Mesenchymal stem cell (in vitro differentiated cells and primary cell): Measurements from ENCODE around the gene NTRK2.
A peak's percentile ranks its signal among the peaks of the same experiment; 100 is the strongest.

Source experiments
- DNase-seq: peaks from one replicate; pipeline ENCODE4 v3.0.0-alpha.2; 2013
- H2AFZ ChIP-seq: one replicate; pipeline ENCODE4 v1.6.1; 2013; ENCODE audit warnings: low read depth, mild to moderate bottlenecking, control low read depth, inconsistent platforms, low read length, moderate library complexity
- H2AK5ac ChIP-seq: 2 replicates; pipeline ENCODE4 v1.6.1; 2013; ENCODE audit warnings: low read length, moderate library complexity, mild to moderate bottlenecking, inconsistent platforms; ENCODE audit not compliant: severe bottlenecking
- H2BK120ac ChIP-seq: one replicate; pipeline ENCODE4 v1.6.1; 2013; ENCODE audit warnings: low read depth, mild to moderate bottlenecking, inconsistent platforms, low read length, moderate library complexity
- H2BK12ac ChIP-seq, 2 experiments: one replicate each; pipeline ENCODE4 v1.6.1; 2013; ENCODE audit warnings: inconsistent platforms in 2 of 2, low read length in 2 of 2, mild to moderate bottlenecking in 2 of 2, moderate library complexity in 2 of 2, control low read depth in 1 of 2
- H2BK15ac ChIP-seq: one replicate; pipeline ENCODE4 v1.6.1; 2013; ENCODE audit warnings: mild to moderate bottlenecking, low read depth, inconsistent platforms; ENCODE audit not compliant: poor library complexity, severe bottlenecking
- H2BK5ac ChIP-seq: 2 replicates; pipeline ENCODE4 v1.6.1; 2013; ENCODE audit warnings: low read depth, mild to moderate bottlenecking, low read length, control low read depth, inconsistent platforms; ENCODE audit not compliant: poor library complexity, severe bottlenecking
- H3K14ac ChIP-seq, 2 experiments: one replicate each; pipeline ENCODE4 v1.6.1; 2013; ENCODE audit warnings: inconsistent platforms in 2 of 2, low read length in 2 of 2, control low read depth in 1 of 2, mild to moderate bottlenecking in 1 of 2, moderate library complexity in 1 of 2
- H3K18ac ChIP-seq, 2 experiments: one replicate each; pipeline ENCODE4 v1.6.1; 2013; ENCODE audit warnings: inconsistent platforms in 2 of 2, low read length in 2 of 2, control low read depth in 1 of 2, low read depth in 1 of 2, mild to moderate bottlenecking in 1 of 2
- H3K23ac ChIP-seq, 2 experiments: one replicate each; pipeline ENCODE4 v1.6.1; 2013; ENCODE audit warnings: inconsistent platforms in 2 of 2, low read length in 2 of 2, mild to moderate bottlenecking in 2 of 2, moderate library complexity in 2 of 2, control low read depth in 1 of 2
- H3K27ac ChIP-seq: 2 replicates; pipeline ENCODE4 v1.5.1; 2013; ENCODE audit warnings: mild to moderate bottlenecking, moderate library complexity, low read length, control low read depth, inconsistent platforms; ENCODE audit not compliant: poor library complexity, severe bottlenecking
- H3K27me3 ChIP-seq, 2 experiments: 2 replicates each; pipeline versions ENCODE4 v1.6.1 to v1.7.0; 2013; ENCODE audit warnings: low read length in 2 of 2, mild to moderate bottlenecking in 2 of 2, moderate library complexity in 2 of 2, control low read depth in 1 of 2, inconsistent platforms in 1 of 2; ENCODE audit not compliant: control insufficient read depth in 1 of 2, insufficient read depth in 1 of 2
- H3K36me3 ChIP-seq, 2 experiments: 2 replicates each; pipeline versions ENCODE4 v1.6.1 to v1.7.0; 2013; ENCODE audit warnings: low read length in 2 of 2, control low read depth in 1 of 2, inconsistent platforms in 1 of 2, low read depth in 1 of 2, mild to moderate bottlenecking in 1 of 2; ENCODE audit not compliant: insufficient read depth in 2 of 2, control insufficient read depth in 1 of 2
- H3K4ac ChIP-seq, 2 experiments: one replicate each; pipeline ENCODE4 v1.6.1; 2013; ENCODE audit warnings: inconsistent platforms in 2 of 2, low read length in 2 of 2, mild to moderate bottlenecking in 2 of 2, moderate library complexity in 2 of 2, control low read depth in 1 of 2, low read depth in 1 of 2
- H3K4me1 ChIP-seq: 2 replicates; pipeline ENCODE4 v1.6.1; 2013; ENCODE audit warnings: low read depth, low read length, control low read depth; ENCODE audit not compliant: control insufficient read depth, insufficient read depth
- H3K4me2 ChIP-seq: 2 replicates; pipeline ENCODE4 v1.6.1; 2013; ENCODE audit warnings: low read length, mild to moderate bottlenecking, inconsistent platforms; ENCODE audit not compliant: poor library complexity, severe bottlenecking
- H3K4me3 ChIP-seq, 2 experiments: 2 replicates each; pipeline versions ENCODE4 v1.5.1 to v1.7.0; 2013; ENCODE audit warnings: low read length in 2 of 2, mild to moderate bottlenecking in 2 of 2, control low read depth in 1 of 2, low read depth in 1 of 2; ENCODE audit not compliant: insufficient read depth in 1 of 2
- H3K79me1 ChIP-seq: replicated peaks from 2 replicates; pipeline ENCODE4 v1.6.1; 2013; ENCODE audit warnings: mild to moderate bottlenecking, control low read depth, low read length, inconsistent platforms; ENCODE audit not compliant: poor library complexity, severe bottlenecking
- H3K9ac ChIP-seq: 2 replicates; pipeline ENCODE4 v1.7.0; 2013; ENCODE audit warnings: mild to moderate bottlenecking, low read length, moderate library complexity
- H3K9me3 ChIP-seq: 2 replicates; pipeline ENCODE4 v1.7.0; 2013; ENCODE audit warnings: mild to moderate bottlenecking, low read length; ENCODE audit not compliant: control insufficient read depth
- H4K8ac ChIP-seq: one replicate; pipeline ENCODE4 v1.6.1; 2013; ENCODE audit warnings: inconsistent platforms, mild to moderate bottlenecking, low read length, moderate library complexity
- H4K91ac ChIP-seq: one replicate; pipeline ENCODE4 v1.6.1; 2013; ENCODE audit warnings: mild to moderate bottlenecking, low read length, inconsistent platforms
- WGBS: methylation state at CpG from one replicate; pipeline ENCODE4 v1.1.7; 2013; ENCODE audit warnings: mixed read lengths; 5-methylcytosine and 5-hydroxymethylcytosine counted together

NTRK2 gene

DNA sequence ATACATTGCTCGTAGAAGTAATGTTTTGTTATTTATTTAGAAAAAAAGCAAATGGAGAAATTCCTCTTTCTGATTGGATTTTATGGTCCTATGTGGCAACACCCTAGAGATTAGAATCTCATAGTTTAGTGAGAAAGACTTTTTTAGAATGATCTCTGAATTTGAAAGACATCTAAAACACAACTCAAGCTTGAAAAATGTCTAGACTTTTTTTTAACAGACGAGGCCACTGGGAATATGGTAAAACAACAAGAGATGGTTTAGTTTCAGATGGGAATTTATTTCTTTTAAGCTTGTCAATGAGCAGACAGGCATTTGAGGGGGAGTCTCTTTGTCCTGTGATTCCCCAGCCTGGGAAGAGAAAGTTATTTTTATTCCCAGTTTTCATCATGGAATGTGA lies 122.1 kb downstream of the NTRK2 start:
- Histone ChIP-seq H3K27ac (no peak overlapping the region), H3K79me1 (no peaks in the 10 kb centered on the region), H3K36me3 (no peaks in the 10 kb centered on the region), H2BK120ac (no peak overlapping the region), H3K4me3 (no peak overlapping the region), H3K18ac (no peak overlapping the region), H4K8ac (no peak overlapping the region), H2AFZ (no peak overlapping the region), H2BK12ac (no peak overlapping the region), H2AK5ac (no peak overlapping the region), H3K9ac (no peak overlapping the region), H3K4ac (no peak overlapping the region), H3K27me3 (peaks cover 5 to 14% of the 10 kb centered on the region in 2 experiments), H4K91ac (no peak overlapping the region), H3K14ac (no peak overlapping the region), H2BK5ac (no peak overlapping the region), H3K4me2 (no peak overlapping the region), H3K9me3 (no peaks in the 10 kb centered on the region), H3K23ac (no peak overlapping the region), H2BK15ac (no peak overlapping the region), H3K4me1 (no peaks in the 10 kb centered on the region)
- DNase-seq, result no peak
- 67% methylated on average over 1 of the region's 2 CpGs for WGBS

- no peak overlapping the region for H2BK12ac ChIP-seq
- no peak overlapping the region for H3K23ac ChIP-seq
- H3K36me3 ChIP-seq, result no peaks in the 10 kb centered on the region
- H3K9me3 ChIP-seq, result no peaks in the 10 kb centered on the region
- H3K18ac ChIP-seq, result no peak overlapping the region
- no peaks in the 10 kb centered on the region for H3K79me1 ChIP-seq
- no peak overlapping the region for H2AK5ac ChIP-seq
- H3K4me1 ChIP-seq, result no peaks in the 10 kb centered on the region
- WGBS, result 91% methylated on average over 1 of the region's 3 CpGs
- H4K91ac ChIP-seq, result no peak overlapping the region
- H2BK15ac ChIP-seq, result no peak overlapping the region
- no peak overlapping the region for H3K4me2 ChIP-seq
- no peak for DNase-seq
- H2BK5ac ChIP-seq, result no peak overlapping the region
- H4K8ac ChIP-seq, result no peak overlapping the region
- no peak overlapping the region for H3K9ac ChIP-seq
- H3K27ac ChIP-seq, result no peak overlapping the region
- H3K14ac ChIP-seq, result no peak overlapping the region
- no peak overlapping the region for H3K4ac ChIP-seq
- H2AFZ ChIP-seq, result no peak overlapping the region
- H2BK120ac ChIP-seq, result no peak overlapping the region
- H3K27me3 ChIP-seq, result peaks cover 5 to 14% of the 10 kb centered on the region in 2 experiments
- no peak overlapping the region for H3K4me3 ChIP-seq
Measured at GRCh38 chr9:84793251-84793650, 123.7 kb downstream of the NTRK2 start.

DNA sequence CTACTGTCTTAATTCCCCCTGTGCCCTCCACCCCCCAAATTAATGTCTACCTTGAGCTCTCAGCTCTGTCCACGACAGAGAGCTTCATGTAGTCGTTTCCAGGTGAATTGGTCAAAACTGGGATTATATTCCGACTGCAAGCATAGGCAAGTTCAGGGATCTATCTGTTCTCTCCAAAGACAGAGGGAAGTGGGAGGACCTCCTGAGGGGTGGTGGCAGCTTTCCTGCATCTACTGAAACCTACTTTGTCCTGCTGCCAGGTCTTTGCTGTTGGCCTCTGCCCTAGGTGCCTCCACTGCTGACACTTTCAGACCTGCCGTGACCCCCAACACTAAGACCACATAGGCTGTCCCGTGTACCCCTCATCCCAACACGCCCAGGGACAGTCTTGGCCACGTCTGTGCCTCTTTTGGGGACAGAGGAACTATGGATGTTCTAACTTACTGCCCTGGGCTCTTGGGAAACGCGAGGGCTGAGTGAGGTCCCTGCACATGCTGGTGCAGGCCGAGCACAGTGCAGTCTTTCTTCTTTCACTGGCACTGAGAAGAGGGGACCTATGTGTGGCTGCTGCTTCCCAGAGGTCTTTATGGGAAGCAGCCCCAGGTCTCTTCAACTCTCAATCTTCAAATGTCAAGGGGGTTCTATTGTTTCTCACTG lies 125.6 kb downstream of the NTRK2 start:
- Histone ChIP-seq H4K8ac (no peak overlapping the region), H3K14ac (peak overlapping the region in 1 of 2 experiments; percentile 59), H3K79me1 (no peaks in the 10 kb centered on the region), H3K23ac (no peak overlapping the region), H3K18ac (no peak overlapping the region), H3K9ac (no peak overlapping the region), H2BK5ac (no peak overlapping the region), H3K9me3 (no peaks in the 10 kb centered on the region), H3K4ac (no peak overlapping the region), H2BK15ac (no peak overlapping the region), H3K36me3 (no peaks in the 10 kb centered on the region), H3K27me3 (peaks cover 5% of the 10 kb centered on the region in 2 experiments), H2AK5ac (no peak overlapping the region), H2AFZ (no peak overlapping the region), H3K4me3 (no peak overlapping the region), H2BK12ac (no peak overlapping the region), H3K27ac (no peak overlapping the region), H2BK120ac (no peak overlapping the region), H4K91ac (peak overlapping the region; percentile 27), H3K4me2 (no peak overlapping the region), H3K4me1 (no peaks in the 10 kb centered on the region)
- WGBS, result 76% methylated on average over 10 of the region's 10 CpGs
- no peak for DNase-seq

DNA sequence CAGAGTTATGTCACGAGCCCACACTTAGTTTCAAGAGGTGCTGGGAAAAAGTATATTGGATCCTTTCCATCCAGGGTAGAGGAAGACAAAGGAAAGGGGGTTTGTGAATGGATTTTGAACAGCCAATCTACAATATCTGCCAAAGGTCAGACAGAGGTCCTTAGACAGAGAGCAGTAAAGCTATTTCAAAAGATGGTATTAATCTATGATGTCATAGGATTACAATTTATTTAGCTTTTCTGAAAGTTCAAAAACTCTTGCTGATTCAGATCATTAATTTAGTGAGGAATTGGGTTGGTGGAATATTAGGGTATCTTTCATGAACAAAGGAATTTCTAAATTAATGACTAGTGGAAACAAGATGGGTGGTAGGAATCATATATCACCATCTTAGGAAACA lies 126.9 kb downstream of the NTRK2 start:
- Histone ChIP-seq H3K27ac (no peak overlapping the region), H2BK5ac (no peak overlapping the region), H2BK120ac (no peak overlapping the region), H3K14ac (no peak overlapping the region), H3K23ac (no peak overlapping the region), H3K4me1 (no peaks in the 10 kb centered on the region), H3K4me3 (no peak overlapping the region), H2AK5ac (no peak overlapping the region), H3K18ac (no peak overlapping the region), H4K8ac (no peak overlapping the region), H3K27me3 (peaks cover 0 to 5% of the 10 kb centered on the region in 2 experiments), H2BK12ac (no peak overlapping the region), H3K9ac (no peak overlapping the region), H2AFZ (no peak overlapping the region), H3K9me3 (no peaks in the 10 kb centered on the region), H4K91ac (no peak overlapping the region), H3K4me2 (no peak overlapping the region), H3K36me3 (no peaks in the 10 kb centered on the region), H3K79me1 (no peaks in the 10 kb centered on the region), H3K4ac (no peak overlapping the region), H2BK15ac (no peak overlapping the region)
- no peak for DNase-seq
- WGBS, result 90% methylated on average over 1 of the region's 1 CpG
